ENCODE results near the gene CAMKMT. TPM values are rescaled to one million over a fixed set of nuclear protein-coding genes. Genes with fewer than 3 reads are reported as not detected.

Gene CAMKMT
- polyA plus RNA-seq, 3 donors, result 4.2 to 5.2 (median 4.4) TPM

GRCh38 chr2:44429034-44429433, 67.3 kb downstream of the CAMKMT start:
- WGBS, 3 donors, result 98 to 100% (median 100%) methylated on average over 1 of the region's 1 CpG
- no peak overlapping the region for H3K27ac ChIP-seq (ENCODE audit: low read depth, low read length)

GRCh38 chr2:44430342-44430741, 68.6 kb downstream of the CAMKMT start:
- 78 to 97% (median 80%) methylated on average over 1 of the region's 1 CpG for WGBS, 3 donors
- H3K27ac ChIP-seq (ENCODE audit: low read depth, low read length), result no peak overlapping the region

GRCh38 chr2:44433895-44434294, 72.1 kb downstream of the CAMKMT start:
- H3K27ac ChIP-seq (ENCODE audit: low read depth, low read length), result no peak overlapping the region
- 81 to 86% (median 84%) methylated on average over 4 of the region's 4 CpGs for WGBS, 3 donors

- H3K27ac ChIP-seq (ENCODE audit: low read depth, low read length), result no peak overlapping the region
- 88 to 93% (median 93%) methylated on average over 4 of the region's 4 CpGs for WGBS, 3 donors
Observed at GRCh38 chr2:44441200-44441599, 79.5 kb downstream of the CAMKMT start.

- no peak overlapping the region for H3K27ac ChIP-seq (ENCODE audit: low read depth, low read length)
- 93 to 100% (median 94%) methylated on average over 1 of the region's 1 CpG for WGBS, 3 donors
Observed at GRCh38 chr2:44442019-44442418, 80.3 kb downstream of the CAMKMT start.

- 96 to 100% (median 98%) methylated on average over 2 of the region's 2 CpGs for WGBS, 3 donors
- H3K27ac ChIP-seq (ENCODE audit: low read depth, low read length), result no peak overlapping the region
Observed at GRCh38 chr2:44443517-44443916, 81.8 kb downstream of the CAMKMT start.

GRCh38 chr2:44444881-44445280, 83.1 kb downstream of the CAMKMT start:
- no peak overlapping the region for H3K27ac ChIP-seq (ENCODE audit: low read depth, low read length)
- WGBS, 3 donors, result 96 to 98% (median 96%) methylated on average over 2 of the region's 2 CpGs

- 39 to 88% (median 82%) methylated on average over 6 of the region's 6 CpGs for WGBS, 3 donors
- no peak overlapping the region for H3K27ac ChIP-seq (ENCODE audit: low read depth, low read length)
Observed at GRCh38 chr2:44448860-44449527, 87.2 kb downstream of the CAMKMT start.

- WGBS, 3 donors, result 94 to 98% (median 98%) methylated on average over 3 of the region's 3 CpGs
- H3K27ac ChIP-seq (ENCODE audit: low read depth, low read length), result no peak overlapping the region
Observed at GRCh38 chr2:44450082-44450481, 88.3 kb downstream of the CAMKMT start.

GRCh38 chr2:44450806-44451205, 89.1 kb downstream of the CAMKMT start:
- H3K27ac ChIP-seq (ENCODE audit: low read depth, low read length), result no peak overlapping the region

- no peak overlapping the region for H3K27ac ChIP-seq (ENCODE audit: low read depth, low read length)
- WGBS, 3 donors, result 96 to 100% (median 98%) methylated on average over 1 of the region's 1 CpG
Observed at GRCh38 chr2:44452069-44452583, 90.4 kb downstream of the CAMKMT start.

- WGBS, 3 donors, result 98 to 100% (median 99%) methylated on average over 1 of the region's 1 CpG
- H3K27ac ChIP-seq (ENCODE audit: low read depth, low read length), result no peak overlapping the region
Observed at GRCh38 chr2:44453259-44453658, 91.5 kb downstream of the CAMKMT start.

GRCh38 chr2:44455877-44456276, 94.1 kb downstream of the CAMKMT start:
- WGBS, 3 donors, result 42 to 97% (median 96%) methylated on average over 1 of the region's 1 CpG
- H3K27ac ChIP-seq (ENCODE audit: low read depth, low read length), result no peak overlapping the region

- no peak overlapping the region for H3K27ac ChIP-seq (ENCODE audit: low read depth, low read length)
Observed at GRCh38 chr2:44456946-44457345, 95.2 kb downstream of the CAMKMT start.

- WGBS, 3 donors, result 93 to 95% (median 94%) methylated on average over 1 of the region's 1 CpG
Observed at GRCh38 chr2:44459739-44460138, 98.0 kb downstream of the CAMKMT start.

GRCh38 chr2:44462934-44463849, 101.4 kb downstream of the CAMKMT start:
- WGBS, 3 donors, result 94 to 99% (median 97%) methylated on average over 3 of the region's 3 CpGs
- no peak overlapping the region for H3K27ac ChIP-seq (ENCODE audit: low read depth, low read length)

More at GRCh38 chr2:44459739-44460138, 98.0 kb downstream of the CAMKMT start:
- H3K27ac ChIP-seq (ENCODE audit: low read depth, low read length), result no peak overlapping the region

- H3K27ac ChIP-seq (ENCODE audit: low read depth, low read length), result no peak overlapping the region
Observed at GRCh38 chr2:44464437-44464836, 102.7 kb downstream of the CAMKMT start.

GRCh38 chr2:44470151-44470550, 108.4 kb downstream of the CAMKMT start:
- no peak overlapping the region for H3K27ac ChIP-seq (ENCODE audit: low read depth, low read length)

More at GRCh38 chr2:44464437-44464836, 102.7 kb downstream of the CAMKMT start:
- 94 to 98% (median 96%) methylated on average over 1 of the region's 1 CpG for WGBS, 3 donors

GRCh38 chr2:44477657-44478414, 116.1 kb downstream of the CAMKMT start:
- 96 to 98% (median 98%) methylated on average over 3 of the region's 3 CpGs for WGBS, 3 donors
- no peak overlapping the region for H3K27ac ChIP-seq (ENCODE audit: low read depth, low read length)
